ENCODE results near the gene ATF6. TPM values are rescaled to one million over a fixed set of nuclear protein-coding genes. Genes with fewer than 3 reads are reported as not detected.

Gene ATF6
- total RNA-seq, 1 donor from 2014 or later, result 38.6 TPM

- TF ChIP-seq CTCF (IDR thresholded peaks at IDR 0.05; ENCODE audit: insufficient read depth, low read length, poor library complexity, severe bottlenecking), result no peak
- H3K36me3 ChIP-seq (ENCODE audit: control insufficient read depth, insufficient read depth, low read length), result no peaks in the 10 kb centered on the region
- H3K4me3 ChIP-seq (ENCODE audit: low read depth, low read length), result no peak overlapping the region
- no peak for DNase-seq (ENCODE audit: low read depth)
- no peaks in the 10 kb centered on the region for H3K27me3 ChIP-seq (ENCODE audit: control insufficient read depth, insufficient read depth, low read length)
Observed at GRCh38 chr1:161954466-161954865, 188.3 kb downstream of the ATF6 start.

GRCh38 chr1:161955606-161956005, 189.5 kb downstream of the ATF6 start:
- no peak for TF ChIP-seq CTCF (IDR thresholded peaks at IDR 0.05; ENCODE audit: insufficient read depth, low read length, poor library complexity, severe bottlenecking)
- Histone ChIP-seq H3K4me3 (ENCODE audit: low read depth, low read length) (no peak overlapping the region), H3K27me3 (ENCODE audit: control insufficient read depth, insufficient read depth, low read length) (no peaks in the 10 kb centered on the region), H3K36me3 (ENCODE audit: control insufficient read depth, insufficient read depth, low read length) (no peaks in the 10 kb centered on the region)
- no peak for DNase-seq (ENCODE audit: low read depth)

GRCh38 chr1:161956097-161956496, 190.0 kb downstream of the ATF6 start:
- H3K36me3 ChIP-seq (ENCODE audit: control insufficient read depth, insufficient read depth, low read length), result no peaks in the 10 kb centered on the region
- no peak overlapping the region for H3K4me3 ChIP-seq (ENCODE audit: low read depth, low read length)
- no peaks in the 10 kb centered on the region for H3K27me3 ChIP-seq (ENCODE audit: control insufficient read depth, insufficient read depth, low read length)
- no peak for TF ChIP-seq CTCF (IDR thresholded peaks at IDR 0.05; ENCODE audit: insufficient read depth, low read length, poor library complexity, severe bottlenecking)
- no peak for DNase-seq (ENCODE audit: low read depth)

- no peak for TF ChIP-seq CTCF (IDR thresholded peaks at IDR 0.05; ENCODE audit: insufficient read depth, low read length, poor library complexity, severe bottlenecking)
- no peak overlapping the region for H3K4me3 ChIP-seq (ENCODE audit: low read depth, low read length)
- DNase-seq (ENCODE audit: low read depth), result no peak
- no peaks in the 10 kb centered on the region for H3K36me3 ChIP-seq (ENCODE audit: control insufficient read depth, insufficient read depth, low read length)
- H3K27me3 ChIP-seq (ENCODE audit: control insufficient read depth, insufficient read depth, low read length), result no peaks in the 10 kb centered on the region
Observed at GRCh38 chr1:161956930-161957329, 190.8 kb downstream of the ATF6 start.

- Histone ChIP-seq H3K4me3 (ENCODE audit: low read depth, low read length) (no peak overlapping the region), H3K36me3 (ENCODE audit: control insufficient read depth, insufficient read depth, low read length) (no peaks in the 10 kb centered on the region), H3K27me3 (ENCODE audit: control insufficient read depth, insufficient read depth, low read length) (no peaks in the 10 kb centered on the region)
- no peak for TF ChIP-seq CTCF (IDR thresholded peaks at IDR 0.05; ENCODE audit: insufficient read depth, low read length, poor library complexity, severe bottlenecking)
- no peak for DNase-seq (ENCODE audit: low read depth)
Observed at GRCh38 chr1:161958425-161958824, 192.3 kb downstream of the ATF6 start.

GRCh38 chr1:161962091-161962887, 196.2 kb downstream of the ATF6 start:
- DNase-seq (ENCODE audit: low read depth), result peak; percentile 75
- Histone ChIP-seq H3K4me3 (ENCODE audit: low read depth, low read length) (no peak overlapping the region), H3K36me3 (ENCODE audit: control insufficient read depth, insufficient read depth, low read length) (no peaks in the 10 kb centered on the region), H3K27me3 (ENCODE audit: control insufficient read depth, insufficient read depth, low read length) (no peaks in the 10 kb centered on the region)
- TF ChIP-seq CTCF (IDR thresholded peaks at IDR 0.05; ENCODE audit: insufficient read depth, low read length, poor library complexity, severe bottlenecking), result no peak

All from kidney epithelial cell (primary cell).